ENCODE measurements around the gene SLC25A26. TPM values are rescaled to one million over a fixed set of nuclear protein-coding genes. Genes with fewer than 3 reads are reported as not detected.

The SLC25A26 gene, protein sequence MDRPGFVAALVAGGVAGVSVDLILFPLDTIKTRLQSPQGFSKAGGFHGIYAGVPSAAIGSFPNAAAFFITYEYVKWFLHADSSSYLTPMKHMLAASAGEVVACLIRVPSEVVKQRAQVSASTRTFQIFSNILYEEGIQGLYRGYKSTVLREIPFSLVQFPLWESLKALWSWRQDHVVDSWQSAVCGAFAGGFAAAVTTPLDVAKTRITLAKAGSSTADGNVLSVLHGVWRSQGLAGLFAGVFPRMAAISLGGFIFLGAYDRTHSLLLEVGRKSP
- 10 to 100 TPM; 16.3 to 17.2 TPM for total RNA-seq

DNA sequence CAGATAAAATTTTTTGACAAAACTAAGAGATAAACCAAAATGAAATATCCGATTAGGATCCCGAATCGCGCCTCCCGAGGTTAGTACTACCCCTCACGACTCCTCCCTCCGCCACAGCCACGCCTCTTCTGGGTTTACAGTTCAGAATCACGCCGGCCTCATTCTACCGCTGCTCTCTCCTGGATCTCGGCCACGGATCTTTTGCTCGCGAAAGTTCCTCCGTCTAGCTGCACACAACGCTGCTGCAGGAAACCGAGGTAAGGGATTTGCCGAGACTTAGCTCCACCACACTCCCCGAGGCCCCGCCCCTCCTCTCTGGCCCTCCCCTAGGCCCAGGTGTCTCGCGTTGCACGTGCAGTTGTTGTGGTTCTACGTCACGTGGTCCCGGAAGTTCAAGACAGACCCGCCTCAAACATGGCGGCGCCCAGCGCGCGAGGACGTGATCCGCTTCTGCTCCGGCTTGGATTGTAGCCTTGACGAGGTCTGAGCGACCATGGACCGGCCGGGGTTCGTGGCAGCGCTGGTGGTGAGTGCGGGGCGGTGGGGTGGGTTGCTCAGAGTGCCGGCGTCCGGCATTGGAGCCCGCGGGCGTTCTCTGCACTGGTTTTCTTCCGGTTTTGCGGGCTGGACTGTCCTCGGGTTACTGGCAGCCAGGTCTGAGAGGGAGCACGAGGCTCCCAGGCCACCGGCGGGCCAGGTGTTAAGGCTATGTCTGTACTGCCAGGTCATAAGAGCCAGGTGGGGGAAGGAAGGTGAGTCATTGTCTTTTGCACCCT is at the start of gene SLC25A26:
TSS of gene SLC25A26 (plus strand) at position 400 of the 776 bp plus-strand sequence. CDS start at position 494, 94 bp downstream.

Small RNA genes lying within 50 kb of the gene (small RNA-seq; reads per million reads assigned to genes)
- 0 reads per million in 2 donors for gene RN7SL482P
- gene RNU6-787P = 0 reads per million in 2 donors

Other genes starting within 250 kb of the SLC25A26 start
- 1 to 10 TPM; 1.0 to 2.7 TPM for gene MAGI1, start 182.1 kb upstream of the SLC25A26 start, total RNA-seq

All from melanocyte of skin (primary cell).